Activated T-cell treated with anti-CD3 and anti-CD28 coated beads for 1 hour (primary cell): ENCODE data around the gene MUL1.

Experiments
- DNase-seq: peaks from one replicate; pipeline ENCODE4 v3.0.0-alpha.2; 2020; ENCODE audit warnings: low read depth

Gene MUL1

GRCh38 chr1:20485527-20486456 lies 22.2 kb downstream of the MUL1 start, which contains the start of gene CAMK2N1:
CAMK2N1 (minus strand) TSS chr1:20486210; CDS start chr1:20485379, 831 bp downstream.
- peak; percentile 43 for DNase-seq

GRCh38 chr1:20484519-20485462 lies 23.2 kb downstream of the MUL1 start:
- DNase-seq: no peak

GRCh38 chr1:20483833-20484518 lies 24.0 kb downstream of the MUL1 start:
- no peak for DNase-seq

GRCh38 chr1:20483098-20483832 lies 24.7 kb downstream of the MUL1 start:
- no peak for DNase-seq

- no peak for DNase-seq
Measured at GRCh38 chr1:20481643-20482498, 26.1 kb downstream of the MUL1 start.

GRCh38 chr1:20480951-20481617 lies 26.9 kb downstream of the MUL1 start:
- no peak for DNase-seq

- no peak for DNase-seq
Measured at GRCh38 chr1:20480243-20480944, 27.6 kb downstream of the MUL1 start.

- DNase-seq: no peak
Measured at GRCh38 chr1:20479840-20480239, 28.1 kb downstream of the MUL1 start.

- DNase-seq: no peak
Measured at GRCh38 chr1:20478057-20478635, 29.8 kb downstream of the MUL1 start.

- DNase-seq: no peak
Measured at GRCh38 chr1:20477348-20478056, 30.4 kb downstream of the MUL1 start.

GRCh38 chr1:20476265-20477038 lies 31.5 kb downstream of the MUL1 start:
- DNase-seq: no peak

- DNase-seq: no peak
Measured at GRCh38 chr1:20474996-20475395, 33.0 kb downstream of the MUL1 start.

- no peak for DNase-seq
Measured at GRCh38 chr1:20474333-20474975, 33.5 kb downstream of the MUL1 start.

- DNase-seq: no peak
Measured at GRCh38 chr1:20473894-20474293, 34.1 kb downstream of the MUL1 start.

- DNase-seq: no peak
Measured at GRCh38 chr1:20472860-20473711, 34.9 kb downstream of the MUL1 start.

GRCh38 chr1:20472121-20472520 lies 35.8 kb downstream of the MUL1 start:
- no peak for DNase-seq
